K562 (cell line): ENCODE data around the gene PLP2. TPM values are rescaled to one million over a fixed set of nuclear protein-coding genes. Genes with fewer than 3 reads are reported as not detected.

Source experiments
- CREB5 ChIP-seq: fragments of 250-450 bp; sonication (Bioruptor Pico); IDR thresholded peaks from 2 replicates; pipeline ENCODE4 v1.5.0; 2020; ENCODE audit warnings: mild to moderate bottlenecking
- DNMT1 ChIP-seq: fragments of 450-650 bp; IDR thresholded peaks from 2 replicates; pipeline ENCODE4 v1.6.1; 2016; ENCODE audit warnings: antibody characterized with exemption, mild to moderate bottlenecking
- E2F3 ChIP-seq: fragments of 250-450 bp; sonication (Bioruptor Pico); IDR thresholded peaks from 2 replicates; pipeline ENCODE4 v1.4.0; 2020; ENCODE audit warnings: mild to moderate bottlenecking
- ELF2 ChIP-seq: fragments of 250-450 bp; sonication (Bioruptor Pico); IDR thresholded peaks from 2 replicates; pipeline ENCODE4 v1.5.0; 2021; ENCODE audit warnings: mild to moderate bottlenecking
- ETS2 ChIP-seq: IDR thresholded peaks from 2 replicates; pipeline ENCODE4 v1.6.1; 2016; ENCODE audit warnings: borderline replicate concordance, missing genetic modification characterization, mild to moderate bottlenecking, moderate library complexity, missing compliant biosample characterization; ENCODE audit not compliant: poor library complexity, severe bottlenecking
- ETV5 ChIP-seq: sonication (generic); formaldehyde crosslinking; IDR thresholded peaks from 2 replicates; pipeline ENCODE4 v1.4.0; 2020; ENCODE audit warnings: low read depth, mild to moderate bottlenecking, missing genetic modification reagents
- HDAC1 ChIP-seq, 2 experiments: fragments of 450-650 bp; IDR thresholded peaks; 2 replicates each; pipeline ENCODE4 v1.6.1; 2016 to 2017; ENCODE audit warnings: inconsistent platforms in 1 of 2, mild to moderate bottlenecking in 1 of 2, moderate library complexity in 1 of 2
- JUNB ChIP-seq: fragments of 450-650 bp; formaldehyde crosslinking; conservative IDR thresholded peaks from 2 replicates; pipeline ENCODE4 v1.4.0; 2020; ENCODE audit warnings: mild to moderate bottlenecking
- JUND ChIP-seq, 2 experiments: IDR thresholded peaks; 2 replicates in 1 of 2; 3 replicates in 1 of 2; pipeline ENCODE4 v1.6.1; 2011; ENCODE audit warnings: borderline replicate concordance in 2 of 2, low read depth in 2 of 2, low read length in 2 of 2, improper control_type of control experiment in 1 of 2, missing biosample characterization in 1 of 2, missing genetic modification characterization in 1 of 2, missing genetic modification reagents in 1 of 2
- MCM5 ChIP-seq: fragments of 450-650 bp; IDR thresholded peaks from 2 replicates; pipeline ENCODE4 v1.6.1; 2016; ENCODE audit warnings: low read depth
- MTA2 ChIP-seq: fragments of 450-650 bp; IDR thresholded peaks from 2 replicates; pipeline ENCODE4 v1.6.1; 2016; ENCODE audit warnings: low read depth
- MYBL2 ChIP-seq, 2 experiments: fragments of 450-650 bp in 1 of 2; sonication (generic) in 1 of 2; formaldehyde crosslinking in 1 of 2; IDR thresholded peaks; 2 replicates each; pipeline versions ENCODE4 v1.6.1 to v1.8.1; 2017 to 2022; ENCODE audit warnings: borderline replicate concordance in 1 of 2, inconsistent platforms in 1 of 2, low read depth in 1 of 2, mild to moderate bottlenecking in 1 of 2, missing genetic modification reagents in 1 of 2, moderate library complexity in 1 of 2
- OTX1 ChIP-seq: fragments of 450-650 bp; formaldehyde crosslinking; IDR thresholded peaks from 2 replicates; pipeline ENCODE4 v1.4.0; 2022; ENCODE audit warnings: mild to moderate bottlenecking
- PURB ChIP-seq: sonication (generic); formaldehyde crosslinking; IDR thresholded peaks from 2 replicates; pipeline ENCODE4 v1.9.0; 2021; ENCODE audit warnings: low read depth, mild to moderate bottlenecking, missing genetic modification reagents
- SMARCE1 ChIP-seq: fragments of 450-650 bp; IDR thresholded peaks from 2 replicates; pipeline ENCODE4 v1.7.1; 2016; ENCODE audit warnings: mild to moderate bottlenecking
- ZNF41 ChIP-seq: fragments of 250-450 bp; sonication (Bioruptor Pico); conservative IDR thresholded peaks from 2 replicates; pipeline ENCODE4 v1.4.0; 2020; ENCODE audit warnings: mild to moderate bottlenecking
- ZNF592 ChIP-seq: fragments of 450-650 bp; IDR thresholded peaks from 2 replicates; pipeline ENCODE4 v1.6.1; 2017; ENCODE audit warnings: antibody characterized with exemption, mild to moderate bottlenecking
- ZNF655 ChIP-seq: fragments of 250-450 bp; sonication (Bioruptor Pico); IDR thresholded peaks from 2 replicates; pipeline ENCODE4 v1.5.0; 2021
- ZNF668 ChIP-seq: fragments of 250-450 bp; sonication (Bioruptor Pico); IDR thresholded peaks from 2 replicates; pipeline ENCODE4 v1.8.0; 2022; ENCODE audit warnings: mild to moderate bottlenecking, inconsistent platforms
- polyA plus RNA-seq, 8 experiments: library from polyadenylated mRNA; depleted of rRNA in 4 of 8; stranded (reverse) in 5 of 8; unstranded in 3 of 8; fragments of >200 nt; fragmentation: Nextera tagmentation in 2 of 8; fragmentation: Illumina TruSeq in 1 of 8; extraction: Ambion mirVana in 2 of 8; extraction: Trizol in 1 of 8; gene quantifications; 2 replicates each; pipeline versions ENCODE4 v1.2.1 to v1.2.3, GENCODE V29; 2011 to 2014; ENCODE audit warnings: inconsistent platforms in 1 of 8, missing spikeins in 1 of 8
- total RNA-seq, 7 experiments: library from RNA; depleted of rRNA in 6 of 7; stranded (reverse); fragments of >200 nt in 6 of 7; fragmentation: Illumina TruSeq in 2 of 7; extraction: Trizol in 2 of 7; gene quantifications; 2 replicates each; pipeline versions ENCODE4 v1.2.1 to v1.2.3, GENCODE V29; 2011 to 2021; ENCODE audit warnings: low replicate concordance in 1 of 7

Gene PLP2
- total and polyA plus RNA-seq, 9 of the 15 experiments (the other 6 are each of a cell fraction or from before 2014, with no cell fraction given) = 34.7 to 236 (median 112) TPM

GRCh38 chrX:49166914-49167739, 4.6 kb upstream of the PLP2 start (continued):
- TF ChIP-seq ETV5 (CRISPR knock-in tag) (peak; percentile 96), MYBL2 (IDR thresholded peaks at IDR 0.05; ENCODE audit: low read depth) (no peak), MYBL2 (CRISPR knock-in tag; IDR thresholded peaks at IDR 0.05; ENCODE audit: borderline replicate concordance) (no peak), DNMT1 (no peak), MCM5 (no peak), ZNF668 (no peak), CREB5 (CRISPR knock-in tag) (peak; percentile 19; the same call in 1 of the 2 replicates), JUND (IDR thresholded peaks at IDR 0.05; ENCODE audit: borderline replicate concordance, low read depth, low read length) (peak; percentile 58; the same call in 1 of the 2 replicates), JUND (tag; IDR thresholded peaks at IDR 0.05; ENCODE audit: borderline replicate concordance, low read depth, low read length) (no peak; the same call in 2 of the 3 replicates), ZNF592 (peak; percentile 88), HDAC1 (IDR thresholded peaks at IDR 0.05) (peak in 1 of 2 experiments; percentile 45; a peak in 1 of 4 replicates), ELF2 (CRISPR knock-in tag) (no peak), ZNF41 (CRISPR knock-in tag) (no peak), E2F3 (CRISPR knock-in tag) (no peak), MTA2 (no peak), JUNB (no peak), PURB (CRISPR knock-in tag) (no peak), OTX1 (CRISPR knock-in tag) (peak; percentile 58; the same call in 1 of the 2 replicates), ETS2 (no peak), ZNF655 (CRISPR knock-in tag) (no peak), SMARCE1 (peak; percentile 74; the same call in 1 of the 2 replicates)
